Peyer's patch (tissue), 4 donors: Measurements from ENCODE around the gene OS9. TPM values are rescaled to one million over a fixed set of nuclear protein-coding genes. Genes with fewer than 3 reads are reported as not detected.
"Not testable (repeated sequence)": the region's sequence is repeated elsewhere in the genome, so short reads cannot be mapped to it uniquely, and the experiment has no call there.

ENCODE experiments used
- DNase-seq, 3 donors: peaks; one replicate each; pipeline ENCODE4 v3.0.0-alpha.2; 2017 to 2019
- H3K27ac ChIP-seq, 4 donors: fragments of 200-600 bp; sonication (generic); one replicate each; pipeline ENCODE4 v1.5.1; 2016 to 2019
- H3K27me3 ChIP-seq, 2 donors: fragments of 200-600 bp; sonication (generic); one replicate each; pipeline ENCODE4 v1.5.1; 2019
- H3K36me3 ChIP-seq, 3 donors: fragments of 200-600 bp; sonication (generic); one replicate each; pipeline ENCODE4 v1.5.1; 2016 to 2019
- H3K4me1 ChIP-seq, 4 donors: fragments of 200-600 bp; sonication (generic); one replicate each; pipeline ENCODE4 v1.5.1; 2016 to 2019
- H3K4me3 ChIP-seq, 4 donors: fragments of 200-600 bp; sonication (generic); 1 replicate in 3 of 4; 2 replicates in 1 of 4; pipeline ENCODE4 v1.5.1; 2016 to 2019; ENCODE audit warnings: mild to moderate bottlenecking in 1 of 4
- H3K9me3 ChIP-seq, 4 donors: fragments of 200-600 bp; sonication (generic); one replicate each; pipeline ENCODE4 v1.5.1; 2016 to 2019; ENCODE audit warnings: mild to moderate bottlenecking in 1 of 4
- POLR2A ChIP-seq, 2 donors: fragments of 450-650 bp; IDR thresholded peaks; one replicate each; pipeline ENCODE4 v1.5.1; 2017; ENCODE audit warnings: antibody characterized with exemption in 2 of 2, mild to moderate bottlenecking in 2 of 2, moderate library complexity in 2 of 2
- total RNA-seq, 4 donors: library from RNA; depleted of rRNA; stranded (reverse); fragments of >200 nt; gene quantifications; one replicate each; pipeline ENCODE4 v1.1.0, GENCODE V29; 2016
- TF ChIP-seq, protein P1 (sequence below), 6 experiments: fragments of 450-650 bp in 4 of 6; fragments of 200-600 bp in 2 of 6; sonication (generic) in 1 of 6; IDR thresholded peaks; one replicate each; pipeline ENCODE4 v1.5.1; 2017 to 2019; ENCODE audit warnings: antibody characterized with exemption in 6 of 6, mild to moderate bottlenecking in 3 of 6, moderate library complexity in 1 of 6

OS9 gene, protein sequence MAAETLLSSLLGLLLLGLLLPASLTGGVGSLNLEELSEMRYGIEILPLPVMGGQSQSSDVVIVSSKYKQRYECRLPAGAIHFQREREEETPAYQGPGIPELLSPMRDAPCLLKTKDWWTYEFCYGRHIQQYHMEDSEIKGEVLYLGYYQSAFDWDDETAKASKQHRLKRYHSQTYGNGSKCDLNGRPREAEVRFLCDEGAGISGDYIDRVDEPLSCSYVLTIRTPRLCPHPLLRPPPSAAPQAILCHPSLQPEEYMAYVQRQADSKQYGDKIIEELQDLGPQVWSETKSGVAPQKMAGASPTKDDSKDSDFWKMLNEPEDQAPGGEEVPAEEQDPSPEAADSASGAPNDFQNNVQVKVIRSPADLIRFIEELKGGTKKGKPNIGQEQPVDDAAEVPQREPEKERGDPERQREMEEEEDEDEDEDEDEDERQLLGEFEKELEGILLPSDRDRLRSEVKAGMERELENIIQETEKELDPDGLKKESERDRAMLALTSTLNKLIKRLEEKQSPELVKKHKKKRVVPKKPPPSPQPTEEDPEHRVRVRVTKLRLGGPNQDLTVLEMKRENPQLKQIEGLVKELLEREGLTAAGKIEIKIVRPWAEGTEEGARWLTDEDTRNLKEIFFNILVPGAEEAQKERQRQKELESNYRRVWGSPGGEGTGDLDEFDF
- 100 to 1,000 TPM; 275 to 353 (median 292) TPM for total RNA-seq

DNA sequence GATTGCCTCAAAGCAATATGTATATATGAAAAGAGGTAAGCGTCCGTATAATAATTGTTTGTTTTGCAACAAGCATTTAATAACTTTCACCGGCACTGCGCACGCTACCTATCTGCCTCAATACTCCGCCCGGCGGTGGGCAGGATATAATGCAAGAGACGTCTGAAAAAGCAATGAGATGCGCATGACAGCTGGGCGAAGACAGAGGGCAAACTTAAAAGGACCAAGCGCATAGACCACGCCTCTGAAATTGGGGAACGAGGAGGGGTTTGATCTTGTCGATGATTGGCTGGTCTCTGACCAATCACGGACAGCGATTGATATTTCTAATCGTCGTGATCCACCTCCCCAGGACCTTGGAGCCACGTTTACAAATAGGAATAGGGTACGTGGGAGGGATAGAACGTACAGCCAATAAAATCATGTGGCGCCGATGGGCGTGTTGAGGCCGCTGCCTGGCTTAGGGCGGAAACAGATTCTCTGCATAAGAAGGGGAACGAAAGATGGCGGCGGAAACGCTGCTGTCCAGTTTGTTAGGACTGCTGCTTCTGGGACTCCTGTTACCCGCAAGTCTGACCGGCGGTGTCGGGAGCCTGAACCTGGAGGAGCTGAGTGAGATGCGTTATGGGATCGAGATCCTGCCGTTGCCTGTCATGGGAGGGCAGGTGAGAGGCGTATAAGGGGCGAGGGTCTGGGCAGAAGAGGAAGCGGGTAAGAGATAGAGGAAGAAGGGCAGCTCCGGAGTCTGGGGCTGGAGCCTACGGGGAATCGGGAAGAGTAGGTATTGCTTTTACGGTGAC, at the start of gene OS9:
OS9 (plus strand) TSS at position 474 of the 800 bp plus-strand sequence; CDS start at position 504, 30 bp downstream.
- no peaks in the 10 kb centered on the region for H3K27me3 ChIP-seq
- H3K4me1 ChIP-seq = peaks cover 0 to 17% (median 5%) of the 10 kb centered on the region in 4 donors
- peak within 1 kb of the TSS; percentile 73 to 83 (median 76) for H3K27ac ChIP-seq
- H3K9me3 ChIP-seq = no peaks in the 10 kb centered on the region
- peaks cover 0 to 26% (median 0%) of the 10 kb centered on the region in 3 donors for H3K36me3 ChIP-seq
- DNase-seq = peak; percentile 89 to 99 (median 97)
- peak within 1 kb of the TSS; percentile 63 to 86 (median 76) for H3K4me3 ChIP-seq
- peak; percentile 79 to 85 for TF ChIP-seq POLR2A (IDR thresholded peaks at IDR 0.05)
- TF ChIP-seq, protein P1, sequence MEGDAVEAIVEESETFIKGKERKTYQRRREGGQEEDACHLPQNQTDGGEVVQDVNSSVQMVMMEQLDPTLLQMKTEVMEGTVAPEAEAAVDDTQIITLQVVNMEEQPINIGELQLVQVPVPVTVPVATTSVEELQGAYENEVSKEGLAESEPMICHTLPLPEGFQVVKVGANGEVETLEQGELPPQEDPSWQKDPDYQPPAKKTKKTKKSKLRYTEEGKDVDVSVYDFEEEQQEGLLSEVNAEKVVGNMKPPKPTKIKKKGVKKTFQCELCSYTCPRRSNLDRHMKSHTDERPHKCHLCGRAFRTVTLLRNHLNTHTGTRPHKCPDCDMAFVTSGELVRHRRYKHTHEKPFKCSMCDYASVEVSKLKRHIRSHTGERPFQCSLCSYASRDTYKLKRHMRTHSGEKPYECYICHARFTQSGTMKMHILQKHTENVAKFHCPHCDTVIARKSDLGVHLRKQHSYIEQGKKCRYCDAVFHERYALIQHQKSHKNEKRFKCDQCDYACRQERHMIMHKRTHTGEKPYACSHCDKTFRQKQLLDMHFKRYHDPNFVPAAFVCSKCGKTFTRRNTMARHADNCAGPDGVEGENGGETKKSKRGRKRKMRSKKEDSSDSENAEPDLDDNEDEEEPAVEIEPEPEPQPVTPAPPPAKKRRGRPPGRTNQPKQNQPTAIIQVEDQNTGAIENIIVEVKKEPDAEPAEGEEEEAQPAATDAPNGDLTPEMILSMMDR (IDR thresholded peaks at IDR 0.05) = peak; percentile 54 to 95 (median 86)

DNA sequence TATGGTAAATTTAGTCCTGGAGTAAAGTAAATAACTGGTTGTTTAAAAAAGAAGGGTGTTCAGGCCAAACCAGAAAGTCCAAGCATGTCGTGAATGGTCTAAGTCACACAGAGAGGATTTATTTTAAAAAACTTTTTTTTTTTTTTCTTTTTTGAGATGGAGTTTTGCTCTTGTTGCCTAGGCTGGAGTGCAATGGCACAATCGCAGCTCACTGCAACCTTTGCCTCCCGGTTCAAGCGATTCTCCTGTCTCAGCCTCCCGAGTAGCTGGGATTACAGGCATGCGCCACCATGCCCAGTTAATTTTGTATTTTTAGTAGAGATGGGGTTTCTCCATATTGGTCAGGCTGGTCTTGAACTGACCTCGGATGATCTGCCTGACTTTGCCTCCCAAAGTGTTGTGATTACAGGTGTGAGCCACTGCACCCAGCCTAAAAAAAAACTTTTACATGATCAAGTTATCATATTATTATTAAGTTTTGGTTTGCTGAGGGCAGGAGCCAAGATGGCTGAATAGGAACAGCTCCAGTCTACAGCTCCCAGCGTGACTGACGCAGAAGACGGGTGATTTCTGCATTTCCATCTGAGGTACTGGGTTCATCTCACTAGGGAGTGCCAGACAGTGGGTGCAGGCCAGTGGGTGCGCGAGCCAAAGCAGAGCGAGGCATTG, 47.8 kb upstream of the OS9 start:
- not testable (repeated sequence) for H3K4me1 ChIP-seq, DNase-seq, H3K4me3 ChIP-seq, H3K27ac ChIP-seq, H3K27me3 ChIP-seq, H3K9me3 ChIP-seq, H3K36me3 ChIP-seq

DNA sequence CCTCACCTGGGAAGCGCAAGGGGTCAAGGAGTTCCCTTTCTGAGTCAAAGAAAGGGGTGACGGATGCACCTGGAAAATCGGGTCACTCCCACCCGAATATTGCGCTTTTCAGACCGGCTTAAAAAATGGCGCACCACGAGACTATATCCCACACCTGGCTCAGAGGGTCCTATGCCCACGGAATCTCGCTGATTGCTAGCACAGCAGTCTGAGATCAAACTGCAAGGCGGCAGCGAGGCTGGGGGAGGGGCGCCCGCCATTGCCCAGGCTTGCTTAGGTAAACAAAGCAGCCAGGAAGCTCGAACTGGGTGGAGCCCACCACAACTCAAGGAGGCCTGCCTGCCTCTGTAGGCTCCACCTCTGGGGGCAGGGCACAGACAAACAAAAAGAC, 47.3 kb upstream of the OS9 start:
- H3K4me3 ChIP-seq, H3K36me3 ChIP-seq, H3K27ac ChIP-seq, H3K27me3 ChIP-seq, H3K4me1 ChIP-seq, DNase-seq, H3K9me3 ChIP-seq: not testable (repeated sequence)

DNA sequence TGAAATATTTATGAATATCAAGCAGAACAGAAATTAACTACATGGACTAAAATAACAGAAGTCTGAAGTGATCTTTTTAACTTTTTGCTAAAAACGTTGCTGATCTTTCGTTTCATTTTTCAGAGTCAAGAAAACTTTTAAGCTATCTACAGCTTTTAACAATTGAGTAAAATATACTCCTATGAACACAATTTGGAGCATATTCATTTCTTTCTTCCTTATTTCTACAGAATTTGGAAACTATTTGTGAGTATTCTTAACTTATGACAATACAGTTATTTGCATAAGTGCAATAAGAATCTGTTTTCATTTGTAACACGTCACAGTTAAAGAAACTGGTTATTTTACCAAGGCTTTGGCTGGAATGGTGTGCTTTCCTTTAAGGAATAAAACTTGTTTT, 39.9 kb upstream of the OS9 start:
- no peaks in the 10 kb centered on the region for H3K4me1 ChIP-seq
- no peak overlapping the region for H3K4me3 ChIP-seq
- H3K9me3 ChIP-seq = no peaks in the 10 kb centered on the region
- H3K27me3 ChIP-seq = no peaks in the 10 kb centered on the region
- H3K27ac ChIP-seq = no peak overlapping the region
- no peak for TF ChIP-seq POLR2A (IDR thresholded peaks at IDR 0.05)
- TF ChIP-seq, protein P1 (IDR thresholded peaks at IDR 0.05) = no peak
- no peaks in the 10 kb centered on the region for H3K36me3 ChIP-seq
- no peak for DNase-seq

DNA sequence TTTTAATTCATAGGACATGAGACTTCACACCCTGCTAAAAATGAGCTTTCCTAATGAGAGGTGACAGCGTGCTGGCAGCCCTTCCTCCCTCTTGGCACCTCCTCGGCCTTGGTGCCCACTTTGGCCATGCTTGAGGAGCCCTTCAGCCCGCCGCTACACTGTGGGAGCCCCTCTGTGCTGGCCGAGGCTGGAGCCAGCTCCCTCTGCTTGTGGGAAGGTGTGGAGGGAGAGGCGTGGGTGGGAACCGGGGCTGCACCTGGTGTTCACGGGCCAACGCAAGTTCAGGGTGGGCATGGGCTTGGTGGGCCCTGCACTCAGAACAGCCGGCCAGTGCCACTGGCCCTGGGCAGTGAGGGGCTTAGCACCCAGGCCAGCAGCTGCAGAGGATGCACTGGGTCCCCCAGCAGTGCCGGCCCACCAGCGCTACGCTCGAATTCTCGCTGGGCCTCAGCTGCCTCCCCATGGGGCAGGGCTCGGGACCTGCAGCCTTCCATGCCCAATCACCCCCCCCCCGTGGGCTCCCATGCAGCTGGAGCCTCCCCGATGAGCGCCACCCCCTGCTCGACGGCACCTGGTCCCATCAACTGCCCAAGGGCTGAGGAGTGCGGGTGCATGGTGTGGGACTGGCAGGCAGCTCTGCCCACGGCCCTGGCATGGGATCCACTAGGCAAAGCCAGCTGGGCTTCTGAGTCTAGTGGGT, 38.2 kb upstream of the OS9 start:
- no peaks in the 10 kb centered on the region for H3K36me3 ChIP-seq
- no peak for DNase-seq
- no peak overlapping the region for H3K4me3 ChIP-seq
- no peak overlapping the region for H3K27ac ChIP-seq
- no peaks in the 10 kb centered on the region for H3K4me1 ChIP-seq
- no peaks in the 10 kb centered on the region for H3K9me3 ChIP-seq
- TF ChIP-seq, protein P1 (IDR thresholded peaks at IDR 0.05) = no peak
- TF ChIP-seq POLR2A (IDR thresholded peaks at IDR 0.05) = no peak
- H3K27me3 ChIP-seq = no peaks in the 10 kb centered on the region

DNA sequence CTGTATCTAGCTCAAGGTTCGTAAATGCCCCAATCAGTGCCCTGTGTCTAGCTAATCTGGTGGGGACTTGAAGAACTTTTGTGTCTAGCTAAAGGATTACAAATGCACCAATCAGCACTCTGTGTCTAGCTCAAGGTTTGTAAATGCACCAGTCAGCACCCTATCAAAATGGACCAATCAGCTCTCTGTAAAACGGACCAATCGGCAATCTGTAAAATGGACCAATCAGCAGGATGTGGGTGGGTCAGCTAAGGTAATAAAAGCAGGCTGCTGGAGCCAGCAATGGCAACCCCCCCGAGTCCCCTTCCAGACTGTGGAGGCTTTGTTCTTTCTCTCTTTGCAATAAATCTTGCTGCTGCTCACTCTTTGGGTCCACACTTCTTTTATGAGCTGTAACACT, 37.5 kb upstream of the OS9 start:
- H3K4me3 ChIP-seq, H3K9me3 ChIP-seq, H3K27me3 ChIP-seq, H3K36me3 ChIP-seq, H3K4me1 ChIP-seq, DNase-seq, H3K27ac ChIP-seq: not testable (repeated sequence)
